C4-2B (cell line): ENCODE results near the gene ANO10.
"Not testable (repeated sequence)": the region's sequence is repeated elsewhere in the genome, so short reads cannot be mapped to it uniquely, and the experiment has no call there.

Experiments used
- CTCF ChIP-seq: fragments of 450-650 bp; conservative IDR thresholded peaks from 2 replicates; pipeline ENCODE4 v1.5.1; 2017; ENCODE audit warnings: mild to moderate bottlenecking
- ZFX ChIP-seq: fragments of 450-650 bp; IDR thresholded peaks from 2 replicates; pipeline ENCODE4 v1.6.1; 2017

GRCh38 chr3:43599959-43600358 is 21.9 kb downstream of the ANO10 start:
- not testable (repeated sequence) for TF ChIP-seq CTCF, ZFX
